ENCODE data around the gene LRCOL1. TPM values are rescaled to one million over a fixed set of nuclear protein-coding genes. Genes with fewer than 3 reads are reported as not detected.

LRCOL1 gene
- total RNA-seq, 1 donor from 2014 or later: 0.32 TPM

DNA sequence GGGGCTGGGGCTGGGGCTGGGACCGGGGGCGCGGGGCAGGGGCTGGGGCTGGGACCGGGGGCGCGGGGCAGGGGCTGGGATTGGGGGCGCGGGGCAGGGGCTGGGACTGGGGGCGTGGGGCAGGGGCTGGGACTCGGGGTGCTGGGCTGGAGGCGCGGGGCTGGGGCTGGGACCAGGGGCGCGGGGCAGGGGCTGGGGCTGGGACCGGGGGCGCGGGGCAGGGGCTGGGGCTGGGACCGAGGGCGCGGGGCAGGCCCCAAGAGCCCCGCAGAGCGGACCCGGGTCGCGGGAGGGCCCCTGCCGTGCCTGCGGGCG is 8.6 kb upstream of the LRCOL1 start:
- ATAC-seq: no peak

DNA sequence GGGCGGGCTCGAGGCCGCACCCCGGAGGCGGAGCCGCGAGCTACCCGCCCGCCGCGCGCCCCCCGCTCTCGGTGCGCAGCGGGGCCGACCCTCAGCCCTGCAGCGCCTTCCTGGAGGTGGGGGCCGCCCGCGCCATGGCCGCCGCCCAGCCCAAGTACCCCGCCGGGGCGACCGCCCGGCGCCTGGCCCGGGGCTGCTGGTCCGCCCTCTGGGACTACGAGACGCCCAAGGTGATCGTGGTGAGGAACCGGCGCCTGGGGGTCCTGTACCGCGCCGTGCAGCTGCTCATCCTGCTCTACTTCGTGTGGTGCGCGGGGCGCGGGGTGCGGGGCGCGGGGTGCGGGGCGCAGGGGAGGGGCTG is 8.3 kb upstream of the LRCOL1 start, which contains the start of gene P2RX2:
Gene P2RX2 (plus strand): TSS at position 94 of the 361 bp plus-strand sequence. CDS start 41 bp downstream, at position 135.
- no peak for ATAC-seq

- no peak for ATAC-seq
Observed at GRCh38 chr12:132617822-132618682, 7.7 kb upstream of the LRCOL1 start.

- ATAC-seq: no peak
Observed at GRCh38 chr12:132617135-132617701, 6.8 kb upstream of the LRCOL1 start.

DNA sequence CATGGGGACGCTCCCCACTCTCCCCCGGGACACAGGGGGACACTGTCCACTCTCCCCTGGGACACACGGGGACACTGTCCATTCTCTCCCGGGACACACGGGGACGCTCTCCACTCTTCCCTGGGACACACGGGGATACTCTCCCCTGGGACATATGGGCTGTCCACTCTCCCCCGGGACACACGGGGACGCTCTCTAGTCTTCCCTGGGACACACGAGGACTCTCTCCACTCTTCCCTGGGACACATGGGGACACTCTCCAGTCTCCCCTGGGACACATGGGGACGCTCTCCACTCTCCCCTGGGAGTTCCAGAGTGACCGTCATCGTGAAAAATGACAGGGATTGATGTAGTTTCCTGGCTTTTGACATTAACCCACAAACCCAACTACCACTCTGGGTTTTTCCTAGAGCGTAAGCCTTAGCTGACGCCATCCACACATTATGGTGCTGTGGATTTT is 5.2 kb upstream of the LRCOL1 start:
- ATAC-seq: peak; percentile 4

DNA sequence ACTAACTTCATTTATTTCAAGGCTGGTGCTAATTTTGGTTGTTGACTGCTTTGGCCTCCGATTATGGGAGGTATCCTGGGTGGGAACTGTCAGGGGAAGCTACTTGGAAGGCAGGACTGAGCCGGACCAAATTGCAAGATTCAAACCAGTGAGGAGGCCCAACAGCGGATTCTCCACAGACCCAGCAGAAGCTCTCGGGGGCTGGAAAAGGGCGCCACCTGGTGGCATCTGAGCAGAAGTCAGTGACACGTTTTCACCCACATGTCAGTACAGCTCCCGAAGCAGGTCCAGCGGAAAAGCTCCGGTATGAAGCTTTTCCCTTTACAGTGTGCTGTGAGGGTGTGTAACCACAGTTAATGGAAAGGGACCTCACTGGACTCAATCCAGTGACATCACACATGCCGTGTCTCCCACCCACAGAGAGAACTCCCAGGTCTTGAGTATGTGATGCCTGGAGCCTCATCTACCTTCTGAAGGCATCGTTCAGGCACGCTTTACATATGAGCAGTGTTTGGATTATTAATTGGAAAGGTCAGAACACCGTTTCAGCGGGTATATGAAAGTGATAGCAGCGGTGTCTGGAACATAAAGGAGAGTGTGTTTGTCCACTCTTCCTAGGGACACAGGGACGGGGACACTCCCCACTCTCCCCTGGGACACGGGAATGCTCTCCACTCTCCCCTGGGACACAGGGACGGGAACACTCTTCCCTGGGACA is 4.6 kb upstream of the LRCOL1 start:
- peak; percentile 78 for ATAC-seq

GRCh38 chr12:132614029-132614428 is 3.6 kb upstream of the LRCOL1 start:
- ATAC-seq: no peak

DNA sequence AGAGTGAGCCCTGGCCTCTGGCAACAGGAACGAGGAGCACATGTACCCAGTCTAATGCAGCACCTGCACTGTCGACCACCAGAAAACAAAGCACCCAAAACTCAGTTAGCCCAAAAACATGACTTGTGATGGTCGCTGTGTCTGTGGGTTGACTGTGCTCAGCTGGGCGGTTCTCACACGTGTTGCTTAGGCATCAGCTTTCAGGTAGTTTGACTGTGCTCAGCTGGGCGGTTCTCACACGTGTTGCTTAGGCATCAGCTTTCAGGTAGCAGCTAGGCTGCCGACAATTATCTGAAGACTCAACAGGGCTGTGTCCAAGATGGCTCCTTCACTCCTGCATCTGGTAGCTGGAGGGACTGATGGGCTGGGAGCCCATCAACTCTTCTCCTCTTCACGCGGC is 1.2 kb upstream of the LRCOL1 start:
- no peak for ATAC-seq

GRCh38 chr12:132610866-132611602 is 652 bp upstream of the LRCOL1 start:
- no peak for ATAC-seq

DNA sequence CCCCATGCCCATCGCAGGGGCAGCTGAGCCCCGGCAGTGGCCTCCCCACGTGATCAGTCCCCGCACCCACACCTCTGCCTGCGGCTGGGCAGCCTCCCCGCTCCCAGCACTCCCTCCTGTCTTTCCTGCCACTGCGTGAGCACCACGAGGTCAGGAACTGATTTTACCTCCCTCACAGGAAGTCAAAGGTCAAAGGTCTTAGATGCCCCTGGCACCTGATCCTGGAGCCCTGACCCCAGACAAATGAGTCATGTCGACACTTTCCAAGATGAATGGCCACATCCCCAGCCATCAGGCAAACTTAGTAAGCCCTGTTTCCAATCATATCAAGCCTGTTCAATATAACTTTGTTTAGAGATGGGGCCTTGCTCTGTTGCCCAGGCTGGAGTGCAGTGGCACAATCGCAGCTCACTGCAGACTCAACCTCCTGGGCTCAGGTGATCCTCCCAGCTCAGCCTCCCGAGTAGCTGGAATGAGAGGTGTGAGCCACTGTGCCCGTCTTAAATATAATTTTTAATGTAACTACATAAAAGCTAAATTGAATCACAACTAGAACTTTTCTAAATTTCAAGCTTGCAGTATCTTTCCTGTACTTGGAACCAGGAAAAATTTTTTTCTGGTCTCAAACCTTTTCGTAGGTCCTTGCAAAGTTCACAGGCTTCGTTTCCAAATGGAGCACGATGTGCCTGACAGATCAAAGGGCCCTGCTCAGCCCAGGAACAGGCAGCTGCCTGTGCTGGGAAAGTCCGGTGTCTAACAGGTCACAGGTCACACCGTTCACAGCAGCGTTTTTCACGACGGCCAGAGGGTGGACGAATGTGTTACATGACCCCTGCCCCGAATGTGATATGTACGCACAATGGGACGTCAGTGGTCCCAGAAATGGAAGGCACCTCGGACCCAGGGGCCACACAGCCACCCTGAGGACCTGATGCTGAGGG is 1.9 kb downstream of the LRCOL1 start:
- no peak for ATAC-seq

GRCh38 chr12:132606927-132607326 is 3.5 kb downstream of the LRCOL1 start:
- no peak for ATAC-seq

DNA sequence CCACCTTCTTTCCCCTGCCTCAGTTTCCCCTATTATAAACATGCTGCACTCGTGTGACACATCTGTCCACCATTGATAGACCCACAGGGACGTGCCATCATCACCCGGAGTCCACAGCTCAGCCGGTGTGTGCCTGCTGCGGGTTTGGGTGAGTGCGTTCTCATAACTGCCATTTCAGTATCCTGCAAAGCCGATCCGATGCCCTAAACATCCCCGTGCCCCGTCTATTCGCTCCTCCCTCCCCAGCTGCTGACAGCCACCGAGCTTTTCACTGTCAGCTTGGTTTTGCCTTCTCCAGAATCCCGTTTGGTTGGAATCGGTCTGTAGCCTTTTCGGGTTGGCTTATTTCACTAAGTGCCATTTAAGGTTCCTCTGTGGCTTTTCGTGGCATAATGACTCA is 3.9 kb downstream of the LRCOL1 start:
- no peak for ATAC-seq

- ATAC-seq: no peak
Observed at GRCh38 chr12:132605892-132606291, 4.5 kb downstream of the LRCOL1 start.

DNA sequence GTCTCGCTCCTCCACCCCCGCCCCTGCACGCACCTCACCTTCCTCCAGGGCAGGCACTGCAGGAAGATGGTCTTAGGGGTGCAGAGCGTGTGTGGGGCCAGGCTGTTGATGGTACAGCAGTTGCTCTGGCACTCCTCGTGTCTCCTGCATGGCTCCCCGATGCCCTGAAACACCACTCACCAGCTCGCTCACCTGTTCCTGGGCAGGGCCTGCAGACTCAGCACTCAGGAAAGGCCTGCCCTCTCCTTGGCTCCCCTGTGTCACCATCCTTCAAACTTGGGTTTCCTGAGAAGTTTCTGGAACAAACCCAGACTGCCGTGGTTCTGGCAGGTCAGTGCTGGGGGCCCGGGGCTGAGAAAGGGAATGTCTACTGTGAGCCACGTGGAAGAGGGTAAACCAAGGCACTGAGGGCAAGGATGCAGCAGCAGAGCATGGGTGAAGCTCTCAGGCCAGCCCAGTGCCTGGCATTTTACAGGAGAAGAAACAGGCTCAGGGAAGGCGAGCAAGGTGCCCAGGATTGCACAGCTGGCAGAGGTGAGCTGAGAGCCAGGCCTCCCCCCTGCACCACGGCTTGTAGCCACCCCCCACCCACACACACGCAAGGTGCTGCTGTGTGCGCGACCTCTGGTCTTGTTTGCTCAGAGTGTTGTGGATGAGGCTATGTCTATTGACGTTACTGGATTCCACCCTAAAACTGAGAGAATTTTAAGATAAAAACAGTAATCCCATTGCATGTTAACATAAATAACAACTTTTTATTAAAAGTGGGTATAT is 5.5 kb downstream of the LRCOL1 start:
- no peak for ATAC-seq

- no peak for ATAC-seq
Observed at GRCh38 chr12:132604151-132604618, 6.2 kb downstream of the LRCOL1 start.

DNA sequence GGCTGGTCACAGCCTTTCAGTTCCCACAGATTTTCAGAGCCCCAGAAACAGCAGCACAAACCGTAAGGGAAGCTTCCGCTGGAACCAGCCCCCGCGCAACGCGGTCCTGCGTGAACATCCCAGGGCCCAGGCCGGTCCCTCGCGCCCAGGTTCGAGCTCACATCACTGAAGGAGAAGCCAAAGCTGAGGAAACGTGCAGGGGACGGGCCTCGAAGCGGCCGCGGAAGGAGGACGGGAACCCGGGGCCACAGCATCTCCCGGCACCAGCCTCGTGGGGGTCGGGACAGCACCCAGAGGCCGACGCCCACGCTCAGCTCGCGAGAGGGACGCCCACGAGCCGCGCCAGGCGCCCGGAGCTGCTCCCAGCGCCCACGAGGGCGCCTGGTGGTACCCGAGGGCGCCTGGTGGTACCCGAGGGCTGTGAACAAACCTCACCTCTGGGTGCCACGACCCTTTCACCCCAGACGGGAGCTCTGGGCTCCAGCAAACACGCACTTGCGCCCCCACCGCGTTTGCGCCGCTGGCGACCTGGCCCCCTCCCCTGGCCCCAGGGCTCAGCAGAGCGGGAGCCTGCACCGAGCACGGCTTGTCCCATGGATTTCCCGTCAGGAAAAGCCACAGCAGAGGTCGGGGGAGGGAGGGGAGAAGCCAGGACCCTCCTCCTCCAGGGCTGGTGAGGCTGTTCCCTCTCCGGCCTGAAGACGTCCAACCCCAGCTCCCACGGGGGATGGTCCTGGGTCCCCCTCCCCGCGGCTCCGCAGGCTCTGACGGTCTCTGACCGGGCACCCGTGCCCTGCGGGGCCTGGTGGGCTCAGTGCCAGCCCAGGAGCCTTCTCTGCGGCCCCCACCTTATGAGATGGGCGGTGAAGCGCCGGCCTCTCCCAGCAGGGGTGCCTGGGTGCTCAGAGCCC is 6.9 kb downstream of the LRCOL1 start:
- no peak for ATAC-seq

DNA sequence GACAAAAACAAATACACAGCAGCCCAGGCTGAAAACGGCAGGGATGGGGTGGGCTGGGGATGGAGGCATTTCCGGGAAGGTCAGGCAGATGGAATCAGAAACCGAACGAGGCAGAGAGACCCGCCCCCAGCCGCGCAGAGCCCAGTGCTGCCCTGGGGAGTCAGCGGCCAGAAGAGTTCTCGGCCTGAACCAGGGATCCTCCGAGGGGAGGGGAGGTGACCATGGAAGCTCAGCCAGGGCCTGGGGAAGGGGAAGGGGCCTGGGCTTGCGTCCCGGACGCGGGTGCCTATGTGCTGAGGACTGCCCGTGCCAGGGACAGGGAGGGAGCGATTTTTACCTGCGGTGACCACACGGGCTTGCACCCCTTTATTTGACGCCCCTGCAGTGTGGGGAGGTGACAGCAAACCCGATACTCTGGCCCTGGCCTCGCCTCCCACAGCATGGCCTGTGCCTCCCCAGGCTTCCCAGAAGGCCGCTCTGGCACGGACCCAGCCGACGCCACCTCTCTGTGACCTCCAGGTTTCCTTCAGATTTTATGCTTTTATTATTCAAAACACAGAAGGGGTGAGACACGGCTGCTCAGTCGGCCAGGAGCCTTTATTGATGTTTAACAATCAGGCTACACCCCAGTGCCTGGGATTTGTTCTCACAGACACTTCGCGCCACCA is 7.7 kb downstream of the LRCOL1 start:
- ATAC-seq: no peak

DNA sequence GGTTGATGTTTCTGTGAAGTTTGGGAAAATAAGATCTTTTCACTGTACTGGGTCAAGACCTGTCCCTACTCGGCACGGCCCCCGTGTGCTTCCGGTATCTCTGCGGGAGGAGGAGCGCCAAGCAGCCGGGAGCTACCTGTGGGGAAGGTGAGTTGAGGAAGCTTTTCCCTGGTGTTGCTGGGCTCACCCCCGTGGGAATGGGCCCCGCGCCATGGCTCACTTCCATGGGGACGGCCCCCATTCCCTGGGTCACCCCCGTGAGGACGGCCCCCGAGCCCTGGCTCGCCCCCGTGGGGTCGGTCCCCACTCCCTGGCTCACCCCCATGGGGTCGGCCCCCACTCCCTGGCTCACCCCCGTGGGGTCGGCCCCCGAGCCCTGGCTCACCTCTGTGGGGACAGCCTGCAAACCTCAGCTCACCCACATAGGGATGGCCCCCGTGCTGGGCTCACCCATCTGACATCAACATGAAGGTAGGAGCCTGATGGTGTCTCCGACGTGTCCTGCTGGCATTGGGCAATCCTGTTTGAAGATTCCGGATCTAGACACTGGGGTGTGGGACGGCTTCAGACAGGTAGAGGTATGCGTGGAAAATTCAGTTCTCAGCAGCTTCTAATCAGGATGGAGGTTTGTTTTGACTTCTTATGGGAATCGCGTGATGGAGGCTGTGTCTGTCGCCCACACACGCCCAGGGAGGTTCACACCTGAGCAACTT is 9.1 kb downstream of the LRCOL1 start:
- no peak for ATAC-seq
